A549 (cell line): ENCODE results near the gene CRIP2. TPM values are rescaled to one million over a fixed set of nuclear protein-coding genes. Genes with fewer than 3 reads are reported as not detected.

Experiments
- ATAC-seq, 2 experiments: fragments of 200-7000 bp in 1 of 2; fragments of >200 bp in 1 of 2; cut with Nextera tagmentation in 1 of 2; cut with Tn5 transposase in 1 of 2; 3 replicates each; pipeline versions ENCODE4 v1.8.0 to v1.9.1; 2018 to 2020; ENCODE audit warnings: mild to moderate bottlenecking in 1 of 2, moderate library complexity in 1 of 2
- CTCF ChIA-PET: fragments of 300-600 bp; sonication (Branson Sonifier 250); formaldehyde crosslinking; extraction: SDS; loops from one replicate; lab custom pipeline; 2021; ENCODE audit warnings: antibody characterized with exemption, inconsistent platforms; lab: Yijun Ruan, JAX
- POLR2A ChIA-PET: fragments of 350-600 bp; formaldehyde crosslinking; extraction: SDS; loops from one replicate; lab custom pipeline; 2021; ENCODE audit warnings: antibody characterized with exemption, inconsistent platforms; lab: Yijun Ruan, JAX
- DNase-seq, 2 experiments: peaks; one replicate each; pipeline versions ENCODE4 v3.0.0 to v3.0.0-alpha.2; 2011 to 2016; ENCODE audit warnings: low read depth in 1 of 2, low spot score in 1 of 2
- FAIRE-seq: peaks from 2 replicates; lab custom pipeline; 2011; peaks lifted over from hg19 to GRCh38; lab: Jason Lieb, UNC
- H3K27ac ChIP-seq, 2 experiments: fragments of >200 bp; sonication (Bioruptor Twin); formaldehyde crosslinking; 3 replicates each; pipeline ENCODE4 v1.5.1; 2016 to 2017
- H3K4me1 ChIP-seq: fragments of >200 bp; sonication (Bioruptor Twin); formaldehyde crosslinking; 3 replicates; pipeline ENCODE4 v1.6.1; 2016
- H3K4me2 ChIP-seq: fragments of >200 bp; sonication (Bioruptor Twin); formaldehyde crosslinking; 3 replicates; pipeline ENCODE4 v1.6.1; 2016
- H3K4me3 ChIP-seq: fragments of >200 bp; sonication (Bioruptor Twin); formaldehyde crosslinking; 3 replicates; pipeline ENCODE4 v1.5.1; 2016
- H3K9me3 ChIP-seq: fragments of >200 bp; sonication (Bioruptor Twin); formaldehyde crosslinking; 3 replicates; pipeline ENCODE4 v1.6.1; 2016
- BHLHE40 ChIP-seq: IDR thresholded peaks from 2 replicates; pipeline ENCODE4 v1.6.1; 2012; ENCODE audit warnings: low read depth, low read length, inconsistent platforms
- CBX2 ChIP-seq: fragments of 200-600 bp; sonication (generic); IDR thresholded peaks from 2 replicates; pipeline ENCODE4 v1.6.1; 2016; ENCODE audit warnings: low read depth, mild to moderate bottlenecking, borderline replicate concordance
- CBX8 ChIP-seq: fragments of 200-600 bp; sonication (generic); IDR thresholded peaks from 2 replicates; pipeline ENCODE4 v1.6.1; 2016
- CEBPB ChIP-seq, 2 experiments: fragments of >200 bp in 1 of 2; sonication (Bioruptor Twin) in 1 of 2; formaldehyde crosslinking in 1 of 2; IDR thresholded peaks; 2 replicates each; pipeline ENCODE4 v1.6.1; 2012 to 2016
- CHD2 ChIP-seq: fragments of 150-350 bp; IDR thresholded peaks from 2 replicates; pipeline ENCODE4 v1.6.1; 2014; ENCODE audit warnings: low read length; ENCODE audit not compliant: partially characterized antibody
- EP300 ChIP-seq, 2 experiments: fragments of >200 bp; sonication (Bioruptor Twin); formaldehyde crosslinking; IDR thresholded peaks; 2 replicates in 1 of 2; 3 replicates in 1 of 2; pipeline ENCODE4 v1.6.1; 2016 to 2017
- ESRRA ChIP-seq: fragments of 150-350 bp; IDR thresholded peaks from 2 replicates; pipeline ENCODE4 v1.6.1; 2014; ENCODE audit warnings: mild to moderate bottlenecking, low read length, borderline replicate concordance
- FOSB ChIP-seq: fragments of 250-450 bp; sonication (Bioruptor Pico); IDR thresholded peaks from 2 replicates; pipeline ENCODE4 v1.5.0; 2020; ENCODE audit warnings: mild to moderate bottlenecking, moderate library complexity
- FOSL2 ChIP-seq, 2 experiments: fragments of 450-650 bp in 1 of 2; fragments of >200 bp in 1 of 2; sonication (Bioruptor Twin) in 1 of 2; formaldehyde crosslinking; IDR thresholded peaks; 2 replicates each; pipeline versions ENCODE4 v1.5.0 to v1.6.1; 2016 to 2020; ENCODE audit warnings: mild to moderate bottlenecking in 1 of 2, moderate library complexity in 1 of 2
- FOXS1 ChIP-seq: fragments of 250-450 bp; sonication (Bioruptor Pico); IDR thresholded peaks from 2 replicates; pipeline ENCODE4 v1.5.0; 2020; ENCODE audit warnings: mild to moderate bottlenecking, moderate library complexity
- GATA3 ChIP-seq: IDR thresholded peaks from 2 replicates; pipeline ENCODE4 v1.6.1; 2012; ENCODE audit warnings: borderline replicate concordance
- HOXA7 ChIP-seq: fragments of 250-450 bp; sonication (Bioruptor Pico); IDR thresholded peaks from 2 replicates; pipeline ENCODE4 v1.5.0; 2020; ENCODE audit warnings: mild to moderate bottlenecking, moderate library complexity
- JUN ChIP-seq, 2 experiments: fragments of >200 bp; sonication (Bioruptor Twin); formaldehyde crosslinking; IDR thresholded peaks; 2 replicates in 1 of 2; 3 replicates in 1 of 2; pipeline ENCODE4 v1.6.1; 2016 to 2017
- KDM1A ChIP-seq: fragments of 200-600 bp; sonication (generic); IDR thresholded peaks from 2 replicates; pipeline ENCODE4 v1.6.1; 2016; ENCODE audit warnings: low read depth, mild to moderate bottlenecking
- KDM5A ChIP-seq: fragments of 200-600 bp; sonication (generic); IDR thresholded peaks from 2 replicates; pipeline ENCODE4 v1.6.1; 2016; ENCODE audit warnings: antibody characterized with exemption, mild to moderate bottlenecking
- MAFK ChIP-seq: fragments of 450-650 bp; IDR thresholded peaks from 2 replicates; pipeline ENCODE4 v1.6.1; 2014; ENCODE audit not compliant: partially characterized antibody
- MAZ ChIP-seq: fragments of 150-350 bp; IDR thresholded peaks from 2 replicates; pipeline ENCODE4 v1.6.1; 2014; ENCODE audit warnings: antibody characterized with exemption, low read depth, low read length, borderline replicate concordance
- NPAS2 ChIP-seq: fragments of 250-450 bp; sonication (Bioruptor Pico); IDR thresholded peaks from 2 replicates; pipeline ENCODE4 v1.8.0; 2022; ENCODE audit warnings: mild to moderate bottlenecking, moderate library complexity, borderline replicate concordance
- PHF8 ChIP-seq: fragments of 200-600 bp; sonication (generic); IDR thresholded peaks from 2 replicates; pipeline ENCODE4 v1.6.1; 2016; ENCODE audit warnings: low read depth, mild to moderate bottlenecking, antibody characterized with exemption, moderate library complexity, borderline replicate concordance
- POLR2AphosphoS2 ChIP-seq: conservative IDR thresholded peaks from 2 replicates; pipeline ENCODE4 v1.6.1; 2012; ENCODE audit warnings: low read length, improper control_type of control experiment, inconsistent platforms
- RFX5 ChIP-seq: fragments of 450-650 bp; IDR thresholded peaks from 2 replicates; pipeline ENCODE4 v1.7.1; 2014; ENCODE audit warnings: antibody characterized with exemption, mild to moderate bottlenecking, moderate library complexity
- SREBF2 ChIP-seq: fragments of 450-650 bp; IDR thresholded peaks from 2 replicates; pipeline ENCODE4 v1.6.1; 2014; ENCODE audit warnings: mild to moderate bottlenecking, moderate library complexity
- TFCP2L1 ChIP-seq: fragments of 250-450 bp; sonication (Bioruptor Pico); IDR thresholded peaks from 2 replicates; pipeline ENCODE4 v1.5.0; 2021; ENCODE audit warnings: mild to moderate bottlenecking
- ZFP36 ChIP-seq: fragments of 450-650 bp; IDR thresholded peaks from 2 replicates; pipeline ENCODE4 v1.6.1; 2014; ENCODE audit warnings: borderline replicate concordance; ENCODE audit not compliant: partially characterized antibody
- ZNF302 ChIP-seq: fragments of 250-450 bp; sonication (Bioruptor Pico); IDR thresholded peaks from 2 replicates; pipeline ENCODE4 v1.9.0; 2021; ENCODE audit warnings: inconsistent platforms, mild to moderate bottlenecking, moderate library complexity
- ZSCAN20 ChIP-seq: fragments of 250-450 bp; sonication (Bioruptor Pico); IDR thresholded peaks from 2 replicates; pipeline ENCODE4 v1.8.0; 2022; ENCODE audit warnings: mild to moderate bottlenecking, moderate library complexity
- WGBS: methylation state at CpG from one replicate; pipeline ENCODE4 v1.1.6; 2017; ENCODE audit errors: missing lambda C conversion rate; 5-methylcytosine and 5-hydroxymethylcytosine counted together
- polyA plus RNA-seq, 4 experiments: library from polyadenylated mRNA; depleted of rRNA in 3 of 4; stranded (reverse); fragments of >200 nt; fragmentation: RNase III in 1 of 4; extraction: RNeasy Plus Mini Kit Qiagen cat#74134 plus additional on column Dnase treatment in 1 of 4; gene quantifications; 2 replicates in 3 of 4; 3 replicates in 1 of 4; pipeline ENCODE4 v1.2.3, GENCODE V29; 2011 to 2017
- TF ChIP-seq, protein P1 (sequence below): IDR thresholded peaks from 2 replicates; pipeline ENCODE4 v1.6.1; 2012; ENCODE audit warnings: low read depth, borderline replicate concordance
- TF ChIP-seq, protein P2 (sequence below): IDR thresholded peaks from 2 replicates; pipeline ENCODE4 v1.6.1; 2012
- TF ChIP-seq, protein P3 (sequence below): fragments of 450-650 bp; IDR thresholded peaks from 2 replicates; pipeline ENCODE4 v1.6.1; 2014; ENCODE audit warnings: antibody characterized with exemption

The CRIP2 gene
- polyA plus RNA-seq, 2 of the 4 experiments (the other 2 are of a cell fraction): 41.0 to 67.3 TPM

DNA sequence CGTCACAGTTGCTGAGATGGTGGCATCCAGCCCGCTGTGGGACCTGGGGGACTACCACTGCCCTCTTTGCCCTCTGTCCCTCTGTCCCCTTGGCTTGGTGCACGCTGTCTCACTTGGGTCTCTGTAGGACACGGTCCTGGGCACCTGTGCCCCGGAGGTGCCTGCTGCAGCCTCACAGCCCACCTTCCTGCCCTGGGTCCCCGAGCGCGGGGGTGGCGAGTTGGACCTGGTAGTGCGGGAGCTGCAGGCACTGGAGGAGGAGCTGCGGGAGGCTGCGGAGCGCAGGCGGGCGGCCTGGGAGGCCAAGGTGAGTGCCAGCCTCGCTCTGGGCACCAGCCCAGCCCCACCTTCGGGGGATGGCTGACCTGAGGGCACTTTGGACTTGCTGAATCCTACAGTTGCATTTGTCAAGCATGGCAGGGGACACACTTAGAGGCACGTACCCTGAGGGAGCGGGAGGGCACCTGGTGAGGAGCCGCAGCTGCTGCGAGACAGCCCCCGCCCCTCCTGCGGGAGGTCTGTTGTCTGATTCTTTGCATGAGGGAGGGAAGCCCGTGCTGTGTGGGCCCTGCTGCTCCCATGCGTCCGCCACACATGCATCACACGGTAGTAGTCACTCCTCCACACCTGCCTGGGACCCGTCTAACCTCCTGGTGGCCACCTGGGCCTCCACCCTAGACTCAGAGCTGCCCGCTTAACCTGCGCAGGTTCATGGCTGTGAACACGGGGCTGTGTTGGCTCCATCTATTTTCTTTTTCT lies 23.2 kb downstream of the CRIP2 start:
- no peaks in the 10 kb centered on the region for H3K9me3 ChIP-seq
- WGBS: 93% methylated on average over 17 of the region's 31 CpGs
- no peak for DNase-seq
- no peak overlapping the region for H3K4me3 ChIP-seq
- ATAC-seq: no peak
- TF ChIP-seq BHLHE40 (no peak), CEBPB (IDR thresholded peaks at IDR 0.05) (no peak), KDM5A (no peak), MAZ (no peak), FOSB (CRISPR knock-in tag) (no peak), ESRRA (no peak), KDM1A (no peak)
- TF ChIP-seq, all 56 proteins: peak for 0
- CTCF ChIA-PET: interaction anchor here (1.4 to 4.4 kb wide), 3 partner anchors 17 to 127 kb away, joined by 3 to 15 read pairs (median 12); no protein-coding TSS in a partner anchor
- POLR2A ChIA-PET: interaction anchor here (1.1 kb wide), 1 partner anchor 16 kb away, joined by 3 read pairs; no protein-coding TSS in a partner anchor
- H3K4me1 ChIP-seq: no peaks in the 10 kb centered on the region
- FAIRE-seq: no peak
- no peak overlapping the region for H3K4me2 ChIP-seq
- no peak overlapping the region for H3K27ac ChIP-seq

DNA sequence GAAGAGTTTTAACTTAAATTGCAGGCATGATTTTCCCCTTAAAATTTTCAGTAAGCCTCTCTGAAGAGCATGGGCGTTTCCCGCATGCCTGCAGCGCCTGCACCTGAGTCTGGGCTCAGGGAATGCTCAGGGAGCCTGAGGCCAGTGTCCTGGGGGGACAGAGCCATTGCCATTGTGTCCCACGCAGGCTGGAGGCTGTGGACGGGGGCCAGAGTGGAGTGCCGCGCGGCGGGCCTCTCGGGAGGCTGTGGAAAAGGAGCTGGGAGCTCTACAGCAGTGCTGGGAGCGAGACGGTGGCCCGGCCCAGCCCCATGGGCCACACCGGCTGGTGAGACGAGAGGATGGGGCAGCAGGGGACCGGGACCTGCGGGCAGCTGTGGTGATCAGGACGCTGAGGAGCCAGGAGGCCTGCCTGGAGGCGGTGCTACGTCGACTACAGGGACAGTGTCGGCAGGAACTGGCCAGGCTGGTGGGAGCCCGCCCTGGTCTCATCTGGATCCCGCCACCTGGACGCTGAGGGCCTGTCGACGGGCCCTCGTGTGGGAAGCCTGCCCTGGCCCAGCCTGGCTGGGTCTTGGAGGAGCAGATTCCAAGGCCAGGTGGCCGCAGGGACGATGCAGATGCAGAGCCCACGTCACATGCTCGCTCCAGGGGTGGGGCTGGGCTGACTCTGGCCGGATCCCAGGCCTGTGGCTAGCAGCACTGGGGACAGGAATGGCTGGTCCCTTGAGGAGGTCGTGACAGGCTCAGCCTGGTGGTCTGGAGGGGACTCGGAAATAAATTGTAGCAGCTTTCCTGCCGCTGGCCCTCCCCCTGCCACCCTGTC lies 24.0 kb downstream of the CRIP2 start:
- Histone ChIP-seq H3K27ac (no peak overlapping the region), H3K4me2 (no peak overlapping the region), H3K4me1 (no peaks in the 10 kb centered on the region), H3K9me3 (no peaks in the 10 kb centered on the region), H3K4me3 (no peak overlapping the region)
- FAIRE-seq (no peak), ATAC-seq (peak in 1 of 2 experiments; percentile 0; a peak in 2 of 6 replicates), DNase-seq (no peak)
- TF ChIP-seq POLR2AphosphoS2 (0 out of 2 replicates have a peak, but pooled peaks have one; percentile 11), ZFP36 (peak; percentile 81), SREBF2 (no peak), CBX2 (no peak), TFCP2L1 (CRISPR knock-in tag) (0 out of 2 replicates have a peak, but pooled peaks have one; percentile 17), MAFK (no peak), GATA3 (no peak), NPAS2 (CRISPR knock-in tag) (no peak)
- TF ChIP-seq, protein P1, sequence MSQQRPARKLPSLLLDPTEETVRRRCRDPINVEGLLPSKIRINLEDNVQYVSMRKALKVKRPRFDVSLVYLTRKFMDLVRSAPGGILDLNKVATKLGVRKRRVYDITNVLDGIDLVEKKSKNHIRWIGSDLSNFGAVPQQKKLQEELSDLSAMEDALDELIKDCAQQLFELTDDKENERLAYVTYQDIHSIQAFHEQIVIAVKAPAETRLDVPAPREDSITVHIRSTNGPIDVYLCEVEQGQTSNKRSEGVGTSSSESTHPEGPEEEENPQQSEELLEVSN: no peak
- TF ChIP-seq, protein P2, sequence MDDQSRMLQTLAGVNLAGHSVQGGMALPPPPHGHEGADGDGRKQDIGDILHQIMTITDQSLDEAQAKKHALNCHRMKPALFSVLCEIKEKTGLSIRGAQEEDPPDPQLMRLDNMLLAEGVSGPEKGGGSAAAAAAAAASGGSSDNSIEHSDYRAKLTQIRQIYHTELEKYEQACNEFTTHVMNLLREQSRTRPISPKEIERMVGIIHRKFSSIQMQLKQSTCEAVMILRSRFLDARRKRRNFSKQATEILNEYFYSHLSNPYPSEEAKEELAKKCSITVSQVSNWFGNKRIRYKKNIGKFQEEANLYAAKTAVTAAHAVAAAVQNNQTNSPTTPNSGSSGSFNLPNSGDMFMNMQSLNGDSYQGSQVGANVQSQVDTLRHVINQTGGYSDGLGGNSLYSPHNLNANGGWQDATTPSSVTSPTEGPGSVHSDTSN: no peak
- POLR2A ChIA-PET: interaction anchor here (1.1 kb wide), 1 partner anchor 17 kb away, joined by 3 read pairs; no protein-coding TSS in a partner anchor
- 93% methylated on average over 28 of the region's 36 CpGs for WGBS
- CTCF ChIA-PET: interaction anchor here (0.5 to 4.4 kb wide), 5 partner anchors 9 to 128 kb away, joined by 3 to 15 read pairs (median 6); no protein-coding TSS in a partner anchor

DNA sequence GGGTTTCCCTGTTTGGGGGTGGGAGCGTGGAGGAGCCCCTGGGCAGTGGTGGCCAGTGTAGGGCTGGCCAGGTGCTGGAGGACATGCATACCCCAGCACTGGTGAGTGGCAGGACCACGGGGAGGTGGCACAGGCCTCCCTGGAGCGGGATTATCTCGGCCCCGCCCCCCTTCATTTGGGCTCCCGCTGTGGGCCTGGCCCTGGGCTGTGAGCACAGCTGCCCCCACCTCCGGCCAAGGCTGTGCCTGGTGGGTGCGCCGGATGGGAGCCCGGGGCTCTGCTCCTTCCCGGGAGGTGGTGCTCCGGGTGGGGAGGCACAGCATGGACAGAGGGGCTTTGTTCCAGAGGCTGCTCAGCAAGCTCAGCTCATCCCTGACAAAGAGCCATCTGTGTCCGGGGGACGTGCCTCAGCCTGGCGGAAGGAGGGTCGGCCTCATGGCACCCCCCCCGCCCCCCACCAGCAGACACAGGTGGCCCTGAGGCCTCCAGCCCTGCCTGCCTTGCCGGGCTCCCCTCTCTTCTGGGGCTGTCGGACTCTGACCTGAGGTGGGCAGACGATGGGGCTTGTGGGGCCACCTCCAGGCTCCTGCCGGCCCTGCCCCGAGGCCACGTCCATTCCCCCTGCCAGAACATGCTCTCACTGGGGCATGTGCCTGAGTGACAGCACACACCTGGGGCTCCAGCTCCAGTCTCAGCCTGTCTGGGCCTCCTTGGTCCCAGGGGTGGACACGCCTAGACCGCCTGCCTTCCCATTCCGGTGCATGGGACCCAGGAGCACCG lies 24.8 kb downstream of the CRIP2 start:
- Histone ChIP-seq H3K9me3 (no peaks in the 10 kb centered on the region), H3K27ac (no peak overlapping the region), H3K4me3 (no peak overlapping the region), H3K4me2 (no peak overlapping the region), H3K4me1 (no peaks in the 10 kb centered on the region)
- POLR2A ChIA-PET: interaction anchor here (1.1 kb wide), 1 partner anchor 18 kb away, joined by 3 read pairs; no protein-coding TSS in a partner anchor
- no peak for DNase-seq
- 97% methylated on average over 5 of the region's 27 CpGs for WGBS
- FAIRE-seq: no peak
- CTCF ChIA-PET: interaction anchor here (0.5 to 4.4 kb wide), 7 partner anchors 9 to 129 kb away, joined by 3 to 15 read pairs (median 8); no protein-coding TSS in a partner anchor
- ATAC-seq: peak in 1 of 2 experiments; percentile 1; a peak in 3 of 6 replicates
- TF ChIP-seq CBX8 (no peak), JUN (IDR thresholded peaks at IDR 0.05) (no peak), PHF8 (no peak), RFX5 (no peak), POLR2AphosphoS2 (no peak; the same call in 1 of the 2 replicates), ZNF302 (no peak), MAFK (no peak), FOXS1 (CRISPR knock-in tag) (no peak), CHD2 (no peak), HOXA7 (CRISPR knock-in tag) (no peak), FOSL2 (IDR thresholded peaks at IDR 0.05) (no peak), FOSL2 (CRISPR knock-in tag; IDR thresholded peaks at IDR 0.05) (no peak), ZSCAN20 (no peak), EP300 (IDR thresholded peaks at IDR 0.05) (no peak), MAZ (no peak)
- TF ChIP-seq, protein P3, sequence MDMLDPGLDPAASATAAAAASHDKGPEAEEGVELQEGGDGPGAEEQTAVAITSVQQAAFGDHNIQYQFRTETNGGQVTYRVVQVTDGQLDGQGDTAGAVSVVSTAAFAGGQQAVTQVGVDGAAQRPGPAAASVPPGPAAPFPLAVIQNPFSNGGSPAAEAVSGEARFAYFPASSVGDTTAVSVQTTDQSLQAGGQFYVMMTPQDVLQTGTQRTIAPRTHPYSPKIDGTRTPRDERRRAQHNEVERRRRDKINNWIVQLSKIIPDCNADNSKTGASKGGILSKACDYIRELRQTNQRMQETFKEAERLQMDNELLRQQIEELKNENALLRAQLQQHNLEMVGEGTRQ: no peak
